ENCODE measurements around the gene ZDHHC4. TPM values are rescaled to one million over a fixed set of nuclear protein-coding genes. Genes with fewer than 3 reads are reported as not detected.

Gene ZDHHC4
- total and polyA plus RNA-seq, 2 of the 13 experiments (the other 11 are each of a cell fraction or from before 2014, with no cell fraction given): 83.2 to 188 TPM

- TF ChIP-seq TMF1 (CRISPR knock-in tag; IDR thresholded peaks at IDR 0.05; ENCODE audit: low read depth) (0 out of 2 replicates have a peak, but pooled peaks have one; percentile 57), THRA (CRISPR knock-in tag; IDR thresholded peaks at IDR 0.05; ENCODE audit: borderline replicate concordance) (peak; percentile 64; the same call in 1 of the 2 replicates), GATAD2A (CRISPR knock-in tag; IDR thresholded peaks at IDR 0.05) (0 out of 2 replicates have a peak, but pooled peaks have one; percentile 33), CSRNP1 (CRISPR knock-in tag; IDR thresholded peaks at IDR 0.05) (peak; percentile 63; the same call in 1 of the 2 replicates), RARA (CRISPR knock-in tag; IDR thresholded peaks at IDR 0.05) (peak; percentile 67), ZNF121 (CRISPR knock-in tag; IDR thresholded peaks at IDR 0.05) (0 out of 2 replicates have a peak, but pooled peaks have one; percentile 17), ZNF333 (CRISPR knock-in tag; IDR thresholded peaks at IDR 0.05; ENCODE audit: borderline replicate concordance) (no peak), GABPB1 (CRISPR knock-in tag; IDR thresholded peaks at IDR 0.05) (peak; percentile 87), NONO (IDR thresholded peaks at IDR 0.05) (no peak), NONO (CRISPR knock-in tag; conservative IDR thresholded peaks at IDR 0.05) (0 out of 2 replicates have a peak, but pooled peaks have one; percentile 26), ELF3 (CRISPR knock-in tag; IDR thresholded peaks at IDR 0.05) (peak; percentile 83), KDM2A (CRISPR knock-in tag; IDR thresholded peaks at IDR 0.05; ENCODE audit: borderline replicate concordance, low read depth) (peak; percentile 49; the same call in 1 of the 2 replicates), ZNF607 (CRISPR knock-in tag; IDR thresholded peaks at IDR 0.05; ENCODE audit: borderline replicate concordance) (peak; percentile 32; the same call in 1 of the 2 replicates), HNRNPL (IDR thresholded peaks at IDR 0.05; ENCODE audit: low read depth, low read length) (peak; percentile 81; the same call in 1 of the 2 replicates), MED1 (CRISPR knock-in tag; IDR thresholded peaks at IDR 0.05) (peak; percentile 60), STAT5B (CRISPR knock-in tag; IDR thresholded peaks at IDR 0.05) (0 out of 2 replicates have a peak, but pooled peaks have one; percentile 23), SP5 (CRISPR knock-in tag; IDR thresholded peaks at IDR 0.05; ENCODE audit: borderline replicate concordance, low read depth) (0 out of 2 replicates have a peak, but pooled peaks have one; percentile 20), SRY (CRISPR knock-in tag; IDR thresholded peaks at IDR 0.05) (0 out of 2 replicates have a peak, but pooled peaks have one; percentile 33), MEIS2 (CRISPR knock-in tag; IDR thresholded peaks at IDR 0.05) (0 out of 2 replicates have a peak, but pooled peaks have one; percentile 19), SMAD3 (CRISPR knock-in tag; IDR thresholded peaks at IDR 0.05) (0 out of 2 replicates have a peak, but pooled peaks have one; percentile 17), YY1 (IDR thresholded peaks at IDR 0.05; ENCODE audit: insufficient read depth, insufficient replicate concordance, low read depth, low read length) (no peak), MXD1 (CRISPR knock-in tag; IDR thresholded peaks at IDR 0.05) (peak; percentile 93)
- TF ChIP-seq, protein P1, sequence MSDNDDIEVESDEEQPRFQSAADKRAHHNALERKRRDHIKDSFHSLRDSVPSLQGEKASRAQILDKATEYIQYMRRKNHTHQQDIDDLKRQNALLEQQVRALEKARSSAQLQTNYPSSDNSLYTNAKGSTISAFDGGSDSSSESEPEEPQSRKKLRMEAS (IDR thresholded peaks at IDR 0.05): peak; percentile 77
Observed at GRCh38 chr7:6615723-6616555, 38.7 kb downstream of the ZDHHC4 start (continued).
